ENCODE data around the gene ADAM12.

Gene ADAM12

DNA sequence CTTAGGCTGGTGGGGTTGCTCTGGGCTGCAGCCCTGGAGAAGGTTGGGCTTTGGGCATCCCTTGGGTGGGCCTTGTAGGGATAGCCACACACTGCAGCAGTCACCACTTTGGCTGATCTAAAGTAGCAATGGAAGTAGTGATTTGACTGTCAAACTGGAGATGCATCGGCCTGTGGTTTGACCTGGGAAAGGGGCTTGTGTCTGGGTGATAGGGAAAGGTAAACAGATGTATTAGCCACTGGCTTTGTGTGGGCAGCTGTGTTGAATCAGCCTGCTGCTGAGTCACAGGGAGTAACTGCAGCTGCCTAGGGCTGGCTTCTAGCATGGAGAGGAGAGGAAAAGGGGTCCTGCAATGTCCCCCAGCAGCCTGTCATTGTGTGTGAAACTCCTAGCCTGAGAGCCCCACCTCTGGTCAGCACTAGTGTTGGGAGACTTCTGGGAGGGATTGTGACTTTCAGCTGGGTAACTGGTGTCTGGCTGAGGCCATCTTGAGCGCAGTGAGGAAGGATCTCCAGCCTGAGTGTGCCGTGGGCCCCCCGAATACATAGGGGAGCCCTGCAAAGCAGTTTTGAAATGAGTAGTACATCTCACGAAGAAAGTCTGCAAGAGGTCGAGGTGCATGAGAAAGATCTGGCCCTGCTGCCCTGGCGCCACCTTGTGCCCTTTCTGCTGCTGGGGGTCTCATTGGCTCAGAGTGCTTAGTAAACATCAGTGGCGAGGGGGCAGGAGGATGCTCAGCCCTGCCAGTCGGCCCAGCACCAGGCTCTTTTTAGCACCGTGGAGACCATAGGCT lies 374.6 kb downstream of the ADAM12 start:
- TF ChIP-seq, protein P1, sequence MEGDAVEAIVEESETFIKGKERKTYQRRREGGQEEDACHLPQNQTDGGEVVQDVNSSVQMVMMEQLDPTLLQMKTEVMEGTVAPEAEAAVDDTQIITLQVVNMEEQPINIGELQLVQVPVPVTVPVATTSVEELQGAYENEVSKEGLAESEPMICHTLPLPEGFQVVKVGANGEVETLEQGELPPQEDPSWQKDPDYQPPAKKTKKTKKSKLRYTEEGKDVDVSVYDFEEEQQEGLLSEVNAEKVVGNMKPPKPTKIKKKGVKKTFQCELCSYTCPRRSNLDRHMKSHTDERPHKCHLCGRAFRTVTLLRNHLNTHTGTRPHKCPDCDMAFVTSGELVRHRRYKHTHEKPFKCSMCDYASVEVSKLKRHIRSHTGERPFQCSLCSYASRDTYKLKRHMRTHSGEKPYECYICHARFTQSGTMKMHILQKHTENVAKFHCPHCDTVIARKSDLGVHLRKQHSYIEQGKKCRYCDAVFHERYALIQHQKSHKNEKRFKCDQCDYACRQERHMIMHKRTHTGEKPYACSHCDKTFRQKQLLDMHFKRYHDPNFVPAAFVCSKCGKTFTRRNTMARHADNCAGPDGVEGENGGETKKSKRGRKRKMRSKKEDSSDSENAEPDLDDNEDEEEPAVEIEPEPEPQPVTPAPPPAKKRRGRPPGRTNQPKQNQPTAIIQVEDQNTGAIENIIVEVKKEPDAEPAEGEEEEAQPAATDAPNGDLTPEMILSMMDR (conservative IDR thresholded peaks at IDR 0.05): no peak
- H3K27ac ChIP-seq: no peak overlapping the region

- no peak overlapping the region for H3K27ac ChIP-seq
- TF ChIP-seq, protein P1 (conservative IDR thresholded peaks at IDR 0.05): no peak
These were observed 375.8 kb downstream of the ADAM12 start for GRCh38 chr10:126012485-126012884.

DNA sequence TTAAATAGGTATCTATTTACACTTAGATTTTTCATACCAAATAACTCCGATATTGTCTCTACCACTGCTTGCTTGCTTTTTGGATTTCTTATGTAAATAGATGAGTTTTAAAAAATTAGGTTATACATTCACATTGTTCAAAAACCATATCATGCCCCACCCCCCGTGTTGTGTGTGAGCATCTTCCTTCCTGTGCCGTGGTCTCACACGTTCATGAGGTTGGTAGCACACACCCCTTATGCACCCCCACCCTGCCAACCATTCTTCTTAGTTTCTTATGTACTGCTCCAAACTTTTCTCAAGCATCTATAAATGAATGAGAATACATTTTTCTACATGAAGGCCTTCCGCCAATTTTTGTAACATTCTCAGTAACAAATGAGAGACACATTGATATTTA lies 376.3 kb downstream of the ADAM12 start:
- TF ChIP-seq, protein P1 (conservative IDR thresholded peaks at IDR 0.05): no peak
- H3K27ac ChIP-seq: no peak overlapping the region

GRCh38 chr10:126009650-126010049 lies 378.6 kb downstream of the ADAM12 start:
- H3K27ac ChIP-seq: no peak overlapping the region
- TF ChIP-seq, protein P1 (conservative IDR thresholded peaks at IDR 0.05): no peak

DNA sequence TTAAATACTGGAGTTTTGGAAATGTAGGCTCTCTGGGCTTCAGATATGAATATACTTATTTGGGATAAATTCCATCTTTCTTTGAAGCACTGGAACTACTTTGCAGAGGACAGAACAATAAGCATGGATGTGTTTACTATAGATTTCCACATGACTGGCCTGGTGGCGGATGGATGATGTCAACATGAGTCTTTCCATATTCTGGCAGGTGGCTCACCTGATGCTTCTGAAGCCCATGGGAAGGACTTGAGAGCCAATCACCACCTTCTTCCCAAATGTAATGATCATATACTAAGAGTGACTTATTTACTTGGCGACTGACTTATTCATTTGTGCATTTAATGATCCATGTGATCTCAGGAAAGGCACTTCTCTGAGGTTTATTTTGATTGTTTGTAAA lies 381.4 kb downstream of the ADAM12 start:
- no peak overlapping the region for H3K27ac ChIP-seq
- TF ChIP-seq, protein P1 (conservative IDR thresholded peaks at IDR 0.05): no peak

GRCh38 chr10:126006264-126006663 lies 382.0 kb downstream of the ADAM12 start:
- TF ChIP-seq, protein P1 (conservative IDR thresholded peaks at IDR 0.05): no peak

GRCh38 chr10:126004752-126005151 lies 383.5 kb downstream of the ADAM12 start:
- H3K27ac ChIP-seq: no peak overlapping the region
- TF ChIP-seq, protein P1 (conservative IDR thresholded peaks at IDR 0.05): no peak

More at GRCh38 chr10:126006264-126006663, 382.0 kb downstream of the ADAM12 start:
- no peak overlapping the region for H3K27ac ChIP-seq
